ENCODE data around the gene TXNDC12. TPM values are rescaled to one million over a fixed set of nuclear protein-coding genes. Genes with fewer than 3 reads are reported as not detected.

Gene TXNDC12
- total RNA-seq, 1 experiment from 2014 or later = 77.5 TPM

DNA sequence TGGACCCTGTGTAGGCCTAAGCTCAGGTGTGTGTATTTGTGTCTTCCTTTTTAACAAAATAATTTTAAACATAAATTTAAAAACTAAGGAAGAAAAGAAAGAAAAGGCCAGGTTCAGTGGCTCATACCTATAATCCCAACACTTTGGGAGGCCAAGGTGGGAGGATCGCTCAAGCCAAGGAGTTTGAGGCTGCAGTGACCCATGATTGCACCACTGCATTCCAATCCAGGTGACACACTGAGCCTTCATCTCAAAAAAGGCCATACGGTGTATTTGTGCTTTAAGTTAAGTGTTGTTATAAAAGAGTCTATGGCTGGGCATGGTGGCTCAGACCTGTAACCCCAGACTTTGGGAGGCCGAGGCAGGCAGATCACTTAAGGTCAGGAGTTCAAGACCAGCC, 72.8 kb downstream of the TXNDC12 start:
- Histone ChIP-seq H3K36me3 (ENCODE audit: control insufficient read depth, insufficient read depth, low read length) (no peaks in the 10 kb centered on the region), H3K27me3 (ENCODE audit: control insufficient read depth, insufficient read depth, low read length) (no peaks in the 10 kb centered on the region), H3K9me3 (ENCODE audit: control insufficient read depth, insufficient read depth, low read depth, low read length) (no peaks in the 10 kb centered on the region), H3K27ac (ENCODE audit: low read length) (no peak overlapping the region), H3K4me3 (ENCODE audit: low read depth in 2 of 2, low read length in 2 of 2) (no peak overlapping the region), H3K4me1 (ENCODE audit: control insufficient read depth, insufficient read depth, low read length) (no peaks in the 10 kb centered on the region)
- no peak for DNase-seq (ENCODE audit: low read depth, low spot score)
- BruUV-seq (replicated peaks) = no TSS peak
- intact Hi-C loops (cut with micrococcal nuclease; ENCODE audit: unreplicated experiment) = no loop called here
- in situ Hi-C loops (cut with HindIII; ENCODE audit: low pct_unique_long_range_greater_than_20kb, low sequenced_read_pairs) = no loop called here
- POLR2A ChIA-PET = no interaction called here
- CTCF ChIA-PET = no interaction called here
- no peak for ATAC-seq
- no peak for TF ChIP-seq TCF7L2 (IDR thresholded peaks at IDR 0.05; ENCODE audit: low read depth, low read length)
- TF ChIP-seq POLR2AphosphoS5 (IDR thresholded peaks at IDR 0.05; ENCODE audit: low read depth, low read length) = no peak
- TF ChIP-seq, protein P1, sequence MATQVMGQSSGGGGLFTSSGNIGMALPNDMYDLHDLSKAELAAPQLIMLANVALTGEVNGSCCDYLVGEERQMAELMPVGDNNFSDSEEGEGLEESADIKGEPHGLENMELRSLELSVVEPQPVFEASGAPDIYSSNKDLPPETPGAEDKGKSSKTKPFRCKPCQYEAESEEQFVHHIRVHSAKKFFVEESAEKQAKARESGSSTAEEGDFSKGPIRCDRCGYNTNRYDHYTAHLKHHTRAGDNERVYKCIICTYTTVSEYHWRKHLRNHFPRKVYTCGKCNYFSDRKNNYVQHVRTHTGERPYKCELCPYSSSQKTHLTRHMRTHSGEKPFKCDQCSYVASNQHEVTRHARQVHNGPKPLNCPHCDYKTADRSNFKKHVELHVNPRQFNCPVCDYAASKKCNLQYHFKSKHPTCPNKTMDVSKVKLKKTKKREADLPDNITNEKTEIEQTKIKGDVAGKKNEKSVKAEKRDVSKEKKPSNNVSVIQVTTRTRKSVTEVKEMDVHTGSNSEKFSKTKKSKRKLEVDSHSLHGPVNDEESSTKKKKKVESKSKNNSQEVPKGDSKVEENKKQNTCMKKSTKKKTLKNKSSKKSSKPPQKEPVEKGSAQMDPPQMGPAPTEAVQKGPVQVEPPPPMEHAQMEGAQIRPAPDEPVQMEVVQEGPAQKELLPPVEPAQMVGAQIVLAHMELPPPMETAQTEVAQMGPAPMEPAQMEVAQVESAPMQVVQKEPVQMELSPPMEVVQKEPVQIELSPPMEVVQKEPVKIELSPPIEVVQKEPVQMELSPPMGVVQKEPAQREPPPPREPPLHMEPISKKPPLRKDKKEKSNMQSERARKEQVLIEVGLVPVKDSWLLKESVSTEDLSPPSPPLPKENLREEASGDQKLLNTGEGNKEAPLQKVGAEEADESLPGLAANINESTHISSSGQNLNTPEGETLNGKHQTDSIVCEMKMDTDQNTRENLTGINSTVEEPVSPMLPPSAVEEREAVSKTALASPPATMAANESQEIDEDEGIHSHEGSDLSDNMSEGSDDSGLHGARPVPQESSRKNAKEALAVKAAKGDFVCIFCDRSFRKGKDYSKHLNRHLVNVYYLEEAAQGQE (IDR thresholded peaks at IDR 0.05; ENCODE audit: insufficient read depth in 1 of 2, low read depth in 2 of 2, low read length in 1 of 2) = no peak
- TF ChIP-seq, protein P2, sequence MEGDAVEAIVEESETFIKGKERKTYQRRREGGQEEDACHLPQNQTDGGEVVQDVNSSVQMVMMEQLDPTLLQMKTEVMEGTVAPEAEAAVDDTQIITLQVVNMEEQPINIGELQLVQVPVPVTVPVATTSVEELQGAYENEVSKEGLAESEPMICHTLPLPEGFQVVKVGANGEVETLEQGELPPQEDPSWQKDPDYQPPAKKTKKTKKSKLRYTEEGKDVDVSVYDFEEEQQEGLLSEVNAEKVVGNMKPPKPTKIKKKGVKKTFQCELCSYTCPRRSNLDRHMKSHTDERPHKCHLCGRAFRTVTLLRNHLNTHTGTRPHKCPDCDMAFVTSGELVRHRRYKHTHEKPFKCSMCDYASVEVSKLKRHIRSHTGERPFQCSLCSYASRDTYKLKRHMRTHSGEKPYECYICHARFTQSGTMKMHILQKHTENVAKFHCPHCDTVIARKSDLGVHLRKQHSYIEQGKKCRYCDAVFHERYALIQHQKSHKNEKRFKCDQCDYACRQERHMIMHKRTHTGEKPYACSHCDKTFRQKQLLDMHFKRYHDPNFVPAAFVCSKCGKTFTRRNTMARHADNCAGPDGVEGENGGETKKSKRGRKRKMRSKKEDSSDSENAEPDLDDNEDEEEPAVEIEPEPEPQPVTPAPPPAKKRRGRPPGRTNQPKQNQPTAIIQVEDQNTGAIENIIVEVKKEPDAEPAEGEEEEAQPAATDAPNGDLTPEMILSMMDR (IDR thresholded peaks at IDR 0.05) = no peak
- no peak for TF ChIP-seq SIN3A (IDR thresholded peaks at IDR 0.05; ENCODE audit: borderline replicate concordance, insufficient read depth, low read depth, low read length)

DNA sequence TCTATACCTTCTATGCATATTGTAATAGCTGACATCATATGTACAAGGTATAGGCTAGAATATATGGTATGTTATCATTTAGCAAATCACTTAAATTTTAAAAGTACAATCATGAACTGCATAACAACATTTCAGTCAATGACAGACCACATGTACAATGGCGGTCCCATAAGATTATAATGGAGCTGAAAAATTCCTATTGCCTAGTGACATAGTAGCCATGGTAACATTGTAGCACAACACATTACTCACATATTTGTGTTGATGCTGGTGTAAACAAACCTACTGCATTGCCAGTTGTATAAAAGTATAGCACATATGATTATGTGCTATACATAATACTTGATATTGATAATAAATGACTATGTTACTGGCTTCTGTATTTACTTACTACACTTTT, 73.4 kb downstream of the TXNDC12 start:
- Histone ChIP-seq H3K27me3 (ENCODE audit: control insufficient read depth, insufficient read depth, low read length) (no peaks in the 10 kb centered on the region), H3K36me3 (ENCODE audit: control insufficient read depth, insufficient read depth, low read length) (no peaks in the 10 kb centered on the region), H3K4me1 (ENCODE audit: control insufficient read depth, insufficient read depth, low read length) (no peaks in the 10 kb centered on the region), H3K4me3 (ENCODE audit: low read depth in 2 of 2, low read length in 2 of 2) (no peak overlapping the region), H3K27ac (ENCODE audit: low read length) (no peak overlapping the region), H3K9me3 (ENCODE audit: control insufficient read depth, insufficient read depth, low read depth, low read length) (no peaks in the 10 kb centered on the region)
- ChIA-PET POLR2A (no interaction called here), CTCF (interaction anchor here (0.6 kb wide), 1 partner anchor 11 kb away, joined by 3 read pairs; no protein-coding TSS in a partner anchor)
- DNase-seq (ENCODE audit: low read depth, low spot score) (no peak), ATAC-seq (no peak)
- in situ Hi-C loops (cut with HindIII; ENCODE audit: low pct_unique_long_range_greater_than_20kb, low sequenced_read_pairs) = no loop called here
- TF ChIP-seq, protein P1 (IDR thresholded peaks at IDR 0.05; ENCODE audit: insufficient read depth in 1 of 2, low read depth in 2 of 2, low read length in 1 of 2) = no peak
- TF ChIP-seq SIN3A (IDR thresholded peaks at IDR 0.05; ENCODE audit: borderline replicate concordance, insufficient read depth, low read depth, low read length) (no peak), TCF7L2 (IDR thresholded peaks at IDR 0.05; ENCODE audit: low read depth, low read length) (no peak), POLR2AphosphoS5 (IDR thresholded peaks at IDR 0.05; ENCODE audit: low read depth, low read length) (no peak)
- TF ChIP-seq, protein P2 (IDR thresholded peaks at IDR 0.05) = no peak
- BruUV-seq (replicated peaks) = no TSS peak
- intact Hi-C loops (cut with micrococcal nuclease; ENCODE audit: unreplicated experiment) = no loop called here
